ENCODE data around the gene ME1. TPM values are rescaled to one million over a fixed set of nuclear protein-coding genes. Genes with fewer than 3 reads are reported as not detected.
"Not testable (repeated sequence)": the region's sequence is repeated elsewhere in the genome, so short reads cannot be mapped to it uniquely, and the experiment has no call there.

Gene ME1
- 12.1 and 22.0 TPM in 2 replicates for total RNA-seq (2014; rRNA removed; shearing (Covaris generic))
- 22.5 and 28.7 TPM in 2 replicates for polyA plus RNA-seq (2015; cell fraction: cytosol; rRNA removed)
- 22.9 and 23.0 TPM in 2 replicates for polyA plus RNA-seq (2015; cell fraction: nucleus; rRNA removed)

GRCh38 chr6:83430611-83431544 lies at the start of gene ME1:
Gene ME1, minus strand, starts transcription at chr6:83431051. Its CDS starts 97 bp downstream, at chr6:83430954.
- DNase-seq (ENCODE audit: low read depth) = peak; percentile 85

GRCh38 chr6:83480470-83480869 lies 49.6 kb upstream of the ME1 start:
- DNase-seq (ENCODE audit: low read depth) = no peak

GRCh38 chr6:83479389-83479788 lies 48.5 kb upstream of the ME1 start:
- DNase-seq (ENCODE audit: low read depth) = no peak

GRCh38 chr6:83476971-83477370 lies 46.1 kb upstream of the ME1 start:
- DNase-seq (ENCODE audit: low read depth) = no peak

GRCh38 chr6:83474309-83474708 lies 43.5 kb upstream of the ME1 start:
- DNase-seq (ENCODE audit: low read depth) = peak; percentile 13

GRCh38 chr6:83472767-83473166 lies 41.9 kb upstream of the ME1 start:
- no peak for DNase-seq (ENCODE audit: low read depth)

- DNase-seq (ENCODE audit: low read depth) = no peak
These were observed 39.7 kb upstream of the ME1 start for GRCh38 chr6:83470587-83470986.

- DNase-seq (ENCODE audit: low read depth) = no peak
These were observed 39.1 kb upstream of the ME1 start for GRCh38 chr6:83470001-83470400.

GRCh38 chr6:83467620-83468036 lies 36.8 kb upstream of the ME1 start:
- DNase-seq (ENCODE audit: low read depth) = no peak

GRCh38 chr6:83466328-83466727 lies 35.5 kb upstream of the ME1 start:
- DNase-seq (ENCODE audit: low read depth) = no peak

- peak; percentile 26 for DNase-seq (ENCODE audit: low read depth)
These were observed 33.7 kb upstream of the ME1 start for GRCh38 chr6:83464381-83465140.

GRCh38 chr6:83463886-83464285 lies 33.0 kb upstream of the ME1 start:
- no peak for DNase-seq (ENCODE audit: low read depth)

GRCh38 chr6:83462524-83462923 lies 31.7 kb upstream of the ME1 start:
- no peak for DNase-seq (ENCODE audit: low read depth)

- DNase-seq (ENCODE audit: low read depth) = no peak
These were observed 30.6 kb upstream of the ME1 start for GRCh38 chr6:83461438-83461837.

GRCh38 chr6:83459663-83460062 lies 28.8 kb upstream of the ME1 start:
- DNase-seq (ENCODE audit: low read depth) = peak; percentile 29

- not testable (repeated sequence) for DNase-seq (ENCODE audit: low read depth)
These were observed 19.2 kb upstream of the ME1 start for GRCh38 chr6:83450015-83450414.

- DNase-seq (ENCODE audit: low read depth) = not testable (repeated sequence)
These were observed 13.3 kb upstream of the ME1 start for GRCh38 chr6:83444086-83444699.

- no peak for DNase-seq (ENCODE audit: low read depth)
These were observed 12.7 kb upstream of the ME1 start for GRCh38 chr6:83443516-83443915.

GRCh38 chr6:83442752-83443151 lies 11.9 kb upstream of the ME1 start:
- DNase-seq (ENCODE audit: low read depth) = peak; percentile 56

GRCh38 chr6:83439201-83439600 lies 8.3 kb upstream of the ME1 start:
- no peak for DNase-seq (ENCODE audit: low read depth)

- DNase-seq (ENCODE audit: low read depth) = no peak
These were observed 5.8 kb upstream of the ME1 start for GRCh38 chr6:83436674-83437073.

- no peak for DNase-seq (ENCODE audit: low read depth)
These were observed 2.3 kb upstream of the ME1 start for GRCh38 chr6:83433177-83433576.

All from HT1080 (cell line).